PFSK-1 (cell line): ENCODE data around the gene PTBP1.

Source experiments
- FOXP2 ChIP-seq: optimal IDR thresholded peaks from 2 replicates; pipeline ENCODE3; 2011; ENCODE audit warnings: borderline replicate concordance, control low read depth, inconsistent platforms; ENCODE audit not compliant: insufficient read depth; ENCODE audit errors: extremely low read length, extremely low read depth
- POLR2AphosphoS5 ChIP-seq: IDR thresholded peaks from 2 replicates; pipeline ENCODE4 v1.6.1; 2012; ENCODE audit warnings: low read depth, mild to moderate bottlenecking, control low read depth, low read length, moderate library complexity
- REST ChIP-seq, 2 experiments: IDR thresholded peaks; 2 replicates each; pipeline versions ENCODE4 v1.6.1 to v1.8.0; 2011 to 2012; ENCODE audit warnings: low read depth in 2 of 2, low read length in 2 of 2, control low read depth in 1 of 2, inconsistent platforms in 1 of 2, mild to moderate bottlenecking in 1 of 2, moderate library complexity in 1 of 2; ENCODE audit not compliant: insufficient read depth in 1 of 2
- SIN3A ChIP-seq: IDR thresholded peaks from 2 replicates; pipeline ENCODE4 v1.6.1; 2012; ENCODE audit warnings: mild to moderate bottlenecking, low read length, moderate library complexity, borderline replicate concordance; ENCODE audit not compliant: insufficient read depth
- TAF1 ChIP-seq: IDR thresholded peaks from 2 replicates; pipeline ENCODE4 v1.6.1; 2012; ENCODE audit warnings: low read length, control low read depth, borderline replicate concordance; ENCODE audit not compliant: insufficient read depth

GRCh38 chr19:772730-773436 lies 24.4 kb upstream of the PTBP1 start:
- TF ChIP-seq SIN3A (no peak), POLR2AphosphoS5 (no peak), TAF1 (no peak), REST (IDR thresholded peaks at IDR 0.05; ENCODE audit: insufficient read depth in 1 of 2, low read depth in 2 of 2, low read length in 2 of 2) (no peak), FOXP2 (no peak)
